ENCODE results near the gene WSCD1.

WSCD1 gene

GRCh38 chr17:6064868-6065267 is 5.3 kb upstream of the WSCD1 start:
- DNase-seq = no peak

GRCh38 chr17:6065351-6065750 is 4.8 kb upstream of the WSCD1 start:
- DNase-seq = no peak

- DNase-seq = no peak
These were observed 3.8 kb upstream of the WSCD1 start for GRCh38 chr17:6066183-6066948.

GRCh38 chr17:6067060-6067459 is 3.1 kb upstream of the WSCD1 start:
- no peak for DNase-seq

GRCh38 chr17:6070430-6070912 is 292 bp downstream of the WSCD1 start:
- DNase-seq = no peak

- DNase-seq = no peak
These were observed 833 bp downstream of the WSCD1 start for GRCh38 chr17:6070913-6071511.

GRCh38 chr17:6071528-6072065 is 1.4 kb downstream of the WSCD1 start:
- no peak for DNase-seq

- DNase-seq = no peak
These were observed 2.0 kb downstream of the WSCD1 start for GRCh38 chr17:6072157-6072556.

GRCh38 chr17:6072611-6073010 is 2.4 kb downstream of the WSCD1 start:
- DNase-seq = no peak

- no peak for DNase-seq
These were observed 3.4 kb downstream of the WSCD1 start for GRCh38 chr17:6073620-6074019.

GRCh38 chr17:6075050-6075449 is 4.9 kb downstream of the WSCD1 start:
- no peak for DNase-seq

- no peak for DNase-seq
These were observed 5.7 kb downstream of the WSCD1 start for GRCh38 chr17:6075845-6076244.

GRCh38 chr17:6077752-6078151 is 7.6 kb downstream of the WSCD1 start:
- DNase-seq = no peak

GRCh38 chr17:6078458-6078871 is 8.3 kb downstream of the WSCD1 start:
- no peak for DNase-seq

- DNase-seq = no peak
These were observed 9.1 kb downstream of the WSCD1 start for GRCh38 chr17:6079155-6079888.

GRCh38 chr17:6079960-6080359 is 9.8 kb downstream of the WSCD1 start:
- no peak for DNase-seq

GRCh38 chr17:6080711-6081430 is 10.7 kb downstream of the WSCD1 start:
- no peak for DNase-seq

GRCh38 chr17:6082335-6082734 is 12.2 kb downstream of the WSCD1 start:
- no peak for DNase-seq

GRCh38 chr17:6084311-6085161 is 14.4 kb downstream of the WSCD1 start:
- no peak for DNase-seq

- DNase-seq = no peak
These were observed 15.6 kb downstream of the WSCD1 start for GRCh38 chr17:6085812-6086211.

- no peak for DNase-seq
These were observed 16.6 kb downstream of the WSCD1 start for GRCh38 chr17:6086603-6087400.
